Endothelial cell of umbilical vein (primary cell): Measurements from ENCODE around the gene KIRREL2. TPM values are rescaled to one million over a fixed set of nuclear protein-coding genes. Genes with fewer than 3 reads are reported as not detected.

Source experiments
- BruUV-seq: library from RNA; stranded (reverse); fragments of 400-500 nt; replicated peaks from 2 replicates; lab custom pipeline; 2021; lab: Mats Ljungman, UMichigan
- CTCF ChIA-PET: fragments of 300-600, 350-600 bp; sonication (Branson Sonifier 250); formaldehyde crosslinking; loops from one replicate; lab custom pipeline; 2021; ENCODE audit warnings: antibody characterized with exemption, inconsistent platforms; lab: Charles Lee
- POLR2A ChIA-PET: fragments of 300-600, 350-600 bp; sonication (Branson Sonifier 250); formaldehyde crosslinking; loops from one replicate; lab custom pipeline; 2021; ENCODE audit warnings: antibody characterized with exemption, inconsistent platforms; lab: Charles Lee
- DNase-seq: peaks from one replicate; pipeline ENCODE4 v3.0.0-alpha.2; 2011; ENCODE audit warnings: low read depth, low spot score
- FAIRE-seq: peaks from 2 replicates; lab custom pipeline; 2011; peaks lifted over from hg19 to GRCh38; lab: Jason Lieb, UNC
- H2AFZ ChIP-seq: 2 replicates; pipeline ENCODE4 v1.6.0; 2012; ENCODE audit warnings: low read depth, low read length, control low read depth, inconsistent platforms
- H3K27ac ChIP-seq: 2 replicates; pipeline ENCODE4 v1.5.1; 2011; ENCODE audit warnings: low read depth, mild to moderate bottlenecking, control low read depth, low read length, moderate library complexity; ENCODE audit not compliant: insufficient read depth
- H3K27me3 ChIP-seq, 2 experiments: 2 replicates each; pipeline versions ENCODE4 v1.6.0 to v1.6.1; 2011; ENCODE audit warnings: low read length in 2 of 2, mixed read lengths in 1 of 2; ENCODE audit not compliant: control insufficient read depth in 2 of 2, insufficient read depth in 2 of 2
- H3K36me3 ChIP-seq, 2 experiments: 2 replicates in 1 of 2; 3 replicates in 1 of 2; pipeline ENCODE4 v1.5.1; 2011; ENCODE audit warnings: low read length in 2 of 2, mild to moderate bottlenecking in 1 of 2, moderate library complexity in 1 of 2; ENCODE audit not compliant: control insufficient read depth in 2 of 2, insufficient read depth in 2 of 2; ENCODE audit errors: extremely low read depth in 1 of 2
- H3K4me1 ChIP-seq: 3 replicates; pipeline ENCODE4 v1.5.1; 2011; ENCODE audit warnings: mild to moderate bottlenecking, low read length; ENCODE audit not compliant: control insufficient read depth, insufficient read depth; ENCODE audit errors: extremely low read depth
- H3K4me2 ChIP-seq: 2 replicates; pipeline ENCODE4 v1.6.1; 2011; ENCODE audit warnings: low read length, control low read depth, mixed read lengths; ENCODE audit not compliant: insufficient read depth
- H3K4me3 ChIP-seq, 3 experiments: fragments of 200-600 bp in 1 of 3; sonication (generic), shearing (Covaris generic) in 1 of 3; replicated peaks in 1 of 3; 2 replicates each; pipeline ENCODE4 v1.5.1; 2011 to 2016; ENCODE audit warnings: control low read depth in 3 of 3, low read length in 3 of 3, mild to moderate bottlenecking in 2 of 3, inconsistent platforms in 1 of 3, low read depth in 1 of 3, moderate library complexity in 1 of 3; ENCODE audit not compliant: insufficient read depth in 1 of 3
- H3K79me2 ChIP-seq: 2 replicates; pipeline ENCODE4 v1.6.0; 2012; ENCODE audit warnings: low read length, inconsistent platforms; ENCODE audit not compliant: control insufficient read depth, insufficient read depth
- H3K9ac ChIP-seq: replicated peaks from 2 replicates; pipeline ENCODE3; 2011; ENCODE audit warnings: low read length, control low read depth; ENCODE audit not compliant: insufficient read depth; ENCODE audit errors: extremely low read depth
- H3K9me1 ChIP-seq: replicated peaks from 3 replicates; pipeline ENCODE4 v1.6.0; 2011; ENCODE audit warnings: mild to moderate bottlenecking, low read length; ENCODE audit not compliant: control insufficient read depth, insufficient read depth; ENCODE audit errors: extremely low read depth
- H3K9me3 ChIP-seq: replicated peaks from 2 replicates; pipeline ENCODE4 v1.5.1; 2012; ENCODE audit warnings: low read length, inconsistent platforms; ENCODE audit not compliant: control insufficient read depth, insufficient read depth
- H4K20me1 ChIP-seq: replicated peaks from 2 replicates; pipeline ENCODE3; 2011; ENCODE audit warnings: mild to moderate bottlenecking, low read length; ENCODE audit not compliant: control insufficient read depth, insufficient read depth; ENCODE audit errors: extremely low read depth
- EZH2 ChIP-seq: IDR thresholded peaks from 2 replicates; pipeline ENCODE4 v1.6.1; 2012; ENCODE audit warnings: borderline replicate concordance, low read depth, mild to moderate bottlenecking, moderate library complexity, low read length, inconsistent platforms; ENCODE audit not compliant: severe bottlenecking
- FOS ChIP-seq: IDR thresholded peaks from 2 replicates; pipeline ENCODE4 v1.6.1; 2011; ENCODE audit warnings: mild to moderate bottlenecking, low read length, moderate library complexity, borderline replicate concordance; ENCODE audit not compliant: insufficient read depth
- GATA2 ChIP-seq: IDR thresholded peaks from 2 replicates; pipeline ENCODE4 v1.7.0; 2011; ENCODE audit warnings: low read depth, mild to moderate bottlenecking, moderate library complexity, mixed read lengths, low read length; ENCODE audit not compliant: insufficient read length, insufficient read depth
- JUN ChIP-seq: IDR thresholded peaks from 2 replicates; pipeline ENCODE4 v1.6.1; 2011; ENCODE audit warnings: borderline replicate concordance, low read depth; ENCODE audit not compliant: insufficient read length, insufficient read depth
- MYC ChIP-seq: IDR thresholded peaks from one replicate; pipeline ENCODE4 v1.6.1; 2011; ENCODE audit warnings: mild to moderate bottlenecking, low read depth, low read length
- POLR2A ChIP-seq: IDR thresholded peaks from 2 replicates; pipeline ENCODE4 v1.6.1; 2012; ENCODE audit warnings: low read depth, mild to moderate bottlenecking, control low read depth, low read length
- POLR2AphosphoS5 ChIP-seq: IDR thresholded peaks from 2 replicates; pipeline ENCODE4 v1.6.1; 2012; ENCODE audit warnings: low read depth, mild to moderate bottlenecking, control low read depth, low read length, moderate library complexity; ENCODE audit not compliant: insufficient read depth
- dilution Hi-C: fragments of 300-500 bp; cut with MboI; formaldehyde crosslinking; loops from one replicate; pipeline ENCODE4 v1.15.0; 2019; ENCODE audit warnings: low sequenced_read_pairs; ENCODE audit not compliant: extremely low pct_ligation_motif_present
- intact Hi-C: fragments of 100-400 bp; cut with micrococcal nuclease; formaldehyde crosslinking; loops from one replicate; pipeline ENCODE4 v1.10.0; 2022
- polyA plus RNA-seq, 4 experiments: library from polyadenylated mRNA; depleted of rRNA in 3 of 4; stranded (reverse) in 3 of 4; unstranded in 1 of 4; fragments of >200 nt; gene quantifications; 2 replicates each; pipeline versions ENCODE4 v1.2.1 to v1.2.3, GENCODE V29; 2011 to 2012; ENCODE audit warnings: missing spikeins in 1 of 4
- total RNA-seq: library from RNA; stranded (reverse); gene quantifications from 2 replicates; pipeline ENCODE4 v1.2.3, GENCODE V29; 2021
- TF ChIP-seq, protein P1 (sequence below), 2 donors: IDR thresholded peaks; 1 replicate in 1 of 2; 2 replicates in 1 of 2; pipeline ENCODE4 v1.5.1; 2011; ENCODE audit warnings: low read length in 2 of 2, mild to moderate bottlenecking in 2 of 2, moderate library complexity in 2 of 2, control low read depth in 1 of 2, inconsistent platforms in 1 of 2, low read depth in 1 of 2; ENCODE audit not compliant: insufficient read depth in 1 of 2; ENCODE audit errors: extremely low read depth in 1 of 2
- TF ChIP-seq, protein P2 (sequence below): IDR thresholded peaks from 2 replicates; pipeline ENCODE4 v1.6.1; 2011; ENCODE audit not compliant: insufficient read depth, insufficient read length

Gene KIRREL2
- total and polyA plus RNA-seq, 2 donors (not counting 3 experiments of a cell fraction or from before 2014, with no cell fraction given): not detected

DNA sequence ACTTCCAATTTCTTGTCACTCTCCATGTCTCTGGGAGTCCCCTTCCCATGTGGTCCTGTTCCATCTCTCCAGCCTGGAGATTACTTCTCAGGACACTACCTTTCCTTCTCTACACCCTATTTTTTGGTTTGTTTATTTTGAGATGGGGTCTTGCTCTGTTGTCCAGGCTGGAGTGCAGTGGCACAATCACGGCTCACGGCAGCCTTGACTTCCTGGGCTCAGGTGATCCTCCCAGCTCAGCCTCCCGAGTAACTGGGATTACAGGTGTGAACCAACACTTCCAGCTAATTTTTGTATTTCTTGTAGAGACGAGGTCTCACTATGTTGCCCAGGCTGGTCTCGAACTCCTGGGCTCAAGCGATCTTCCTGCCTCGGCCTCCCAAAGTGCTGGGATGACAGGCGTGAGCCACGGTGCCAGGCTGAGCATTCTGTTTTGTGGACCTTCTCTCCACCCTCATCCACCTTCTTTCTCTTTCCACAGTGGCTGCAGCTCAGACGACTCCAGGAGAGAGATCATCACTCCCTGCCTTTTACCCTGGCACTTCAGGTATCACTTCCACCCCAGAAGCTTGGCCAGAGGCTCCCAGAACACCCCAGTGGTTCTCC lies 46.3 kb downstream of the KIRREL2 start:
- dilution Hi-C loops: no loop called here

More for the DNA sequence above, 46.3 kb downstream of the KIRREL2 start:
- ChIA-PET CTCF (no interaction called here), POLR2A (no interaction called here)
- H3K36me3 ChIP-seq: no peaks in the 10 kb centered on the region
- H3K79me2 ChIP-seq: peaks cover 2% of the 10 kb centered on the region
- TF ChIP-seq MYC: no peak
- no peak for TF ChIP-seq POLR2AphosphoS5
- TF ChIP-seq EZH2: no peak
- TF ChIP-seq FOS: no peak
- TF ChIP-seq, protein P1, sequence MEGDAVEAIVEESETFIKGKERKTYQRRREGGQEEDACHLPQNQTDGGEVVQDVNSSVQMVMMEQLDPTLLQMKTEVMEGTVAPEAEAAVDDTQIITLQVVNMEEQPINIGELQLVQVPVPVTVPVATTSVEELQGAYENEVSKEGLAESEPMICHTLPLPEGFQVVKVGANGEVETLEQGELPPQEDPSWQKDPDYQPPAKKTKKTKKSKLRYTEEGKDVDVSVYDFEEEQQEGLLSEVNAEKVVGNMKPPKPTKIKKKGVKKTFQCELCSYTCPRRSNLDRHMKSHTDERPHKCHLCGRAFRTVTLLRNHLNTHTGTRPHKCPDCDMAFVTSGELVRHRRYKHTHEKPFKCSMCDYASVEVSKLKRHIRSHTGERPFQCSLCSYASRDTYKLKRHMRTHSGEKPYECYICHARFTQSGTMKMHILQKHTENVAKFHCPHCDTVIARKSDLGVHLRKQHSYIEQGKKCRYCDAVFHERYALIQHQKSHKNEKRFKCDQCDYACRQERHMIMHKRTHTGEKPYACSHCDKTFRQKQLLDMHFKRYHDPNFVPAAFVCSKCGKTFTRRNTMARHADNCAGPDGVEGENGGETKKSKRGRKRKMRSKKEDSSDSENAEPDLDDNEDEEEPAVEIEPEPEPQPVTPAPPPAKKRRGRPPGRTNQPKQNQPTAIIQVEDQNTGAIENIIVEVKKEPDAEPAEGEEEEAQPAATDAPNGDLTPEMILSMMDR (IDR thresholded peaks at IDR 0.05; ENCODE audit: extremely low read depth in 1 of 2, insufficient read depth in 1 of 2, low read depth in 1 of 2, low read length in 2 of 2): no peak
- TF ChIP-seq GATA2: no peak
- TF ChIP-seq POLR2A: no peak
- TF ChIP-seq, protein P2, sequence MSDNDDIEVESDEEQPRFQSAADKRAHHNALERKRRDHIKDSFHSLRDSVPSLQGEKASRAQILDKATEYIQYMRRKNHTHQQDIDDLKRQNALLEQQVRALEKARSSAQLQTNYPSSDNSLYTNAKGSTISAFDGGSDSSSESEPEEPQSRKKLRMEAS: no peak
- TF ChIP-seq JUN: no peak
- DNase-seq: no peak
- FAIRE-seq: no peak
- intact Hi-C loops: no loop called here
- H3K4me2 ChIP-seq: no peak overlapping the region
- H3K27me3 ChIP-seq: peaks cover 0 to 6% of the 10 kb centered on the region in 2 experiments
- no peaks in the 10 kb centered on the region for H4K20me1 ChIP-seq
- no peak overlapping the region for H3K4me3 ChIP-seq
- no peak overlapping the region for H3K27ac ChIP-seq
- BruUV-seq: no TSS peak
- no peaks in the 10 kb centered on the region for H3K9me1 ChIP-seq
- H2AFZ ChIP-seq: peak overlapping the region; percentile 80
- no peak overlapping the region for H3K9ac ChIP-seq
- peaks cover 16% of the 10 kb centered on the region for H3K4me1 ChIP-seq
- H3K9me3 ChIP-seq: no peaks in the 10 kb centered on the region
